K562 (cell line): ENCODE data around the gene CELA3A. TPM values are rescaled to one million over a fixed set of nuclear protein-coding genes. Genes with fewer than 3 reads are reported as not detected.
A peak's percentile ranks its signal among the peaks of the same experiment; 100 is the strongest.

Experiments used
- ARID2 ChIP-seq: fragments of 450-650 bp; IDR thresholded peaks from 2 replicates; pipeline ENCODE4 v1.6.1; 2017; ENCODE audit warnings: antibody characterized with exemption, mild to moderate bottlenecking
- ARNT ChIP-seq, 2 experiments: fragments of 450-650 bp; IDR thresholded peaks; 2 replicates each; pipeline ENCODE4 v1.6.1; 2016; ENCODE audit warnings: mild to moderate bottlenecking in 1 of 2
- ETV1 ChIP-seq: fragments of 450-650 bp; conservative IDR thresholded peaks from 2 replicates; pipeline ENCODE4 v1.6.1; 2016; ENCODE audit warnings: missing genetic modification characterization, control low read depth, low read depth, missing compliant biosample characterization
- GTF2E2 ChIP-seq: fragments of 200-800 bp; sonication (Bioruptor generic); IDR thresholded peaks from 2 replicates; pipeline ENCODE4 v1.6.1; 2016; ENCODE audit warnings: missing genetic modification characterization, missing compliant biosample characterization
- HDAC1 ChIP-seq, 2 experiments: fragments of 450-650 bp; IDR thresholded peaks; 2 replicates each; pipeline ENCODE4 v1.6.1; 2016 to 2017; ENCODE audit warnings: inconsistent platforms in 1 of 2, mild to moderate bottlenecking in 1 of 2, moderate library complexity in 1 of 2
- HDGF ChIP-seq: fragments of 450-650 bp; IDR thresholded peaks from 2 replicates; pipeline ENCODE4 v1.6.1; 2016
- HMGN3 ChIP-seq: IDR thresholded peaks from 2 replicates; pipeline ENCODE4 v1.6.1; 2011; ENCODE audit warnings: borderline replicate concordance, low read depth, mild to moderate bottlenecking, mixed read lengths, low read length; ENCODE audit not compliant: insufficient read length; ENCODE audit errors: extremely low read depth
- HNRNPK ChIP-seq: fragments of 200-400 bp; formaldehyde crosslinking; IDR thresholded peaks from one replicate; pipeline ENCODE4 v1.6.1; 2018; ENCODE audit warnings: mild to moderate bottlenecking, low read depth, low read length; ENCODE audit not compliant: poor library complexity, severe bottlenecking
- KLF6 ChIP-seq: fragments of 250-450 bp; sonication (Bioruptor Pico); IDR thresholded peaks from 2 replicates; pipeline ENCODE4 v1.4.0; 2020; ENCODE audit warnings: mild to moderate bottlenecking, moderate library complexity, borderline replicate concordance
- POLR3A ChIP-seq: IDR thresholded peaks from 2 replicates; pipeline ENCODE4 v1.6.1; 2011; ENCODE audit warnings: borderline replicate concordance, mild to moderate bottlenecking, moderate library complexity; ENCODE audit not compliant: insufficient read length, insufficient read depth; ENCODE audit errors: extremely low read depth
- PTBP1 ChIP-seq: fragments of 200-400 bp; formaldehyde crosslinking; IDR thresholded peaks from 2 replicates; pipeline ENCODE4 v1.6.1; 2017; ENCODE audit warnings: low read depth, low read length
- RBM25 ChIP-seq: fragments of 200-400 bp; formaldehyde crosslinking; IDR thresholded peaks from 2 replicates; pipeline ENCODE4 v1.6.1; 2018; ENCODE audit warnings: low read length, low read depth, moderate library complexity; ENCODE audit not compliant: severe bottlenecking
- RBM39 ChIP-seq: fragments of 200-400 bp; formaldehyde crosslinking; optimal IDR thresholded peaks from 2 replicates; pipeline ENCODE3; 2018; ENCODE audit warnings: low read depth, low read length
- SMARCA5 ChIP-seq: fragments of 450-650 bp; IDR thresholded peaks from 2 replicates; pipeline ENCODE4 v1.6.1; 2016
- SOX6 ChIP-seq: fragments of 450-650 bp; IDR thresholded peaks from 2 replicates; pipeline ENCODE4 v1.6.1; 2014; ENCODE audit warnings: mild to moderate bottlenecking
- STAG1 ChIP-seq: sonication (generic); formaldehyde crosslinking; IDR thresholded peaks from 2 replicates; pipeline ENCODE4 v1.5.0; 2020; ENCODE audit warnings: missing genetic modification reagents, borderline replicate concordance
- ZEB2 ChIP-seq: fragments of 450-650 bp; IDR thresholded peaks from 2 replicates; pipeline ENCODE4 v1.6.1; 2016
- ZNF75A ChIP-seq: fragments of 450-650 bp; formaldehyde crosslinking; IDR thresholded peaks from 2 replicates; pipeline ENCODE4 v1.4.0; 2020; ENCODE audit warnings: mild to moderate bottlenecking
- ZNF766 ChIP-seq: fragments of 200-800 bp; sonication (Bioruptor generic); conservative IDR thresholded peaks from 2 replicates; pipeline ENCODE4 v1.6.1; 2016; ENCODE audit warnings: missing genetic modification characterization, missing compliant biosample characterization
- polyA plus RNA-seq, 8 experiments: library from polyadenylated mRNA; depleted of rRNA in 4 of 8; stranded (reverse) in 5 of 8; unstranded in 3 of 8; fragments of >200 nt; fragmentation: Nextera tagmentation in 2 of 8; fragmentation: Illumina TruSeq in 1 of 8; extraction: Ambion mirVana in 2 of 8; extraction: Trizol in 1 of 8; gene quantifications; 2 replicates each; pipeline versions ENCODE4 v1.2.1 to v1.2.3, GENCODE V29; 2011 to 2014; ENCODE audit warnings: inconsistent platforms in 1 of 8, missing spikeins in 1 of 8
- total RNA-seq, 7 experiments: library from RNA; depleted of rRNA in 6 of 7; stranded (reverse); fragments of >200 nt in 6 of 7; fragmentation: Illumina TruSeq in 2 of 7; extraction: Trizol in 2 of 7; gene quantifications; 2 replicates each; pipeline versions ENCODE4 v1.2.1 to v1.2.3, GENCODE V29; 2011 to 2021; ENCODE audit warnings: low replicate concordance in 1 of 7
- TF ChIP-seq, protein P1 (sequence below): sonication (generic); formaldehyde crosslinking; IDR thresholded peaks from 2 replicates; pipeline ENCODE4 v1.8.0; 2022; ENCODE audit warnings: mild to moderate bottlenecking, low read depth, missing genetic modification reagents
- TF ChIP-seq, protein P2 (sequence below): fragments of 450-650 bp; formaldehyde crosslinking; IDR thresholded peaks from 2 replicates; pipeline ENCODE4 v1.4.0; 2020; ENCODE audit warnings: mild to moderate bottlenecking, moderate library complexity
- TF ChIP-seq, protein P3 (sequence below), 3 experiments: fragments of 200-800 bp in 1 of 3; sonication (Bioruptor generic) in 1 of 3; sonication (generic) in 1 of 3; formaldehyde crosslinking in 1 of 3; IDR thresholded peaks; 2 replicates each; pipeline versions ENCODE4 v1.6.1 to v1.8.0; 2016 to 2022; ENCODE audit warnings: mild to moderate bottlenecking in 2 of 3, missing compliant biosample characterization in 2 of 3, missing genetic modification characterization in 2 of 3, missing genetic modification reagents in 1 of 3
- TF ChIP-seq, protein P4 (sequence below), 2 experiments: IDR thresholded peaks; 2 replicates each; pipeline ENCODE4 v1.6.1; 2011; ENCODE audit warnings: borderline replicate concordance in 1 of 2, control low read depth in 1 of 2, low read depth in 1 of 2, low read length in 1 of 2, mild to moderate bottlenecking in 1 of 2, mixed read lengths in 1 of 2, moderate library complexity in 1 of 2; ENCODE audit not compliant: insufficient read depth in 1 of 2, insufficient read length in 1 of 2, poor library complexity in 1 of 2, severe bottlenecking in 1 of 2; ENCODE audit errors: extremely low read depth in 1 of 2

CELA3A gene
- total and polyA plus RNA-seq, 9 of the 15 experiments (the other 6 are each of a cell fraction or from before 2014, with no cell fraction given) = 5.4 TPM; not detected in 8

DNA sequence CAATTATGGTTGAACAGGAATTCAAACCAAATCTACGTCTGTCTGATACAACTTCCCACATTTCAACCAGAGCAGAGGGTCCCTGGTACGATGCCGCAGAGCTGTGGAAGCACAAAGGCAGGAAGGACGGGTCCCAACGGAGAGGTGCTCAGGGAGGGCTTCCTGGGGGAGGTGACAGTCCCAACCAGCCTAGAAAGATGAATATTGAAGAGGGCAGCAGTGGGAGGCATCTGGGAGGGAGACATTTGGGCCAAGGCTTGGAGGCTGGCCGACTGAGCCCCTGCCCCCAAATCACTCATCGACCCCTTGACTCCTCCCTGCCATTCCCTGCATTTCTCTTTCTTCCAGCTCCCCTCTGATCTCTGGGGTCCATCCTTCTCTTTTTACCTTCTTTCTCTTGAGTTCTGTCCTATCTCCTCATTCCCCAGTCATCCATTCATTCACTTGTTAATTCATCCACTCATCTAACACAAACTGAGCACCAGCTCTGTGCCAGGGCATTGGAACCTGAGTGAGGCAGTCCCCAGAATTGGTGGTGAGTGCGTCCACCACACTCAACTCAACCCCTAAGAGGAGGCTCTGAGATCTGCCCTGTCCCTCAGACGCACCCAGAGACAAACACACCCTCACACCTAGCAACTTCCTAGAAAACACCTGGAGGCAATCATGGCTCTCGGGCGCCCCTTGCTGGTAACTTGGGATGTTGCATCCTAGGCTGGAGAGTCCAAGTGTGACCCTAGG is 37.8 kb upstream of the CELA3A start (continued):
- TF ChIP-seq ZEB2 (peak; percentile 77; the same call in 1 of the 2 replicates), ZNF75A (CRISPR knock-in tag) (no peak), SOX6 (peak; percentile 22; the same call in 1 of the 2 replicates), STAG1 (peak; percentile 95; the same call in 1 of the 2 replicates), RBM25 (peak; percentile 88), POLR3A (no peak), ARID2 (peak; percentile 96), GTF2E2 (tag) (no peak), RBM39 (peak; percentile 59), HNRNPK (no peak), PTBP1 (no peak), SMARCA5 (peak; percentile 65; the same call in 1 of the 2 replicates), HDGF (peak; percentile 92; the same call in 1 of the 2 replicates), ZNF766 (CRISPR knock-in tag) (no peak), KLF6 (no peak), HDAC1 (IDR thresholded peaks at IDR 0.05) (peak in 1 of 2 experiments; percentile 40; a peak in 2 of 4 replicates), HMGN3 (no peak), ETV1 (tag) (0 out of 2 replicates have a peak, but pooled peaks have one; percentile 24), ARNT (IDR thresholded peaks at IDR 0.05) (peak in 1 of 2 experiments; percentile 74; a peak in 2 of 4 replicates)
- TF ChIP-seq, protein P1, sequence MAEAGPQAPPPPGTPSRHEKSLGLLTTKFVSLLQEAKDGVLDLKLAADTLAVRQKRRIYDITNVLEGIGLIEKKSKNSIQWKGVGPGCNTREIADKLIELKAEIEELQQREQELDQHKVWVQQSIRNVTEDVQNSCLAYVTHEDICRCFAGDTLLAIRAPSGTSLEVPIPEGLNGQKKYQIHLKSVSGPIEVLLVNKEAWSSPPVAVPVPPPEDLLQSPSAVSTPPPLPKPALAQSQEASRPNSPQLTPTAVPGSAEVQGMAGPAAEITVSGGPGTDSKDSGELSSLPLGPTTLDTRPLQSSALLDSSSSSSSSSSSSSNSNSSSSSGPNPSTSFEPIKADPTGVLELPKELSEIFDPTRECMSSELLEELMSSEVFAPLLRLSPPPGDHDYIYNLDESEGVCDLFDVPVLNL (CRISPR knock-in tag) = no peak
- TF ChIP-seq, protein P2, sequence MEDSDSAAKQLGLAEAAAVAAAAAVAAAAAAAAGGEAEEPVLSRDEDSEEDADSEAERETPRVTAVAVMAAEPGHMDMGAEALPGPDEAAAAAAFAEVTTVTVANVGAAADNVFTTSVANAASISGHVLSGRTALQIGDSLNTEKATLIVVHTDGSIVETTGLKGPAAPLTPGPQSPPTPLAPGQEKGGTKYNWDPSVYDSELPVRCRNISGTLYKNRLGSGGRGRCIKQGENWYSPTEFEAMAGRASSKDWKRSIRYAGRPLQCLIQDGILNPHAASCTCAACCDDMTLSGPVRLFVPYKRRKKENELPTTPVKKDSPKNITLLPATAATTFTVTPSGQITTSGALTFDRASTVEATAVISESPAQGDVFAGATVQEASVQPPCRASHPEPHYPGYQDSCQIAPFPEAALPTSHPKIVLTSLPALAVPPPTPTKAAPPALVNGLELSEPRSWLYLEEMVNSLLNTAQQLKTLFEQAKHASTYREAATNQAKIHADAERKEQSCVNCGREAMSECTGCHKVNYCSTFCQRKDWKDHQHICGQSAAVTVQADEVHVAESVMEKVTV (CRISPR knock-in tag) = peak; percentile 97
- TF ChIP-seq, protein P3, sequence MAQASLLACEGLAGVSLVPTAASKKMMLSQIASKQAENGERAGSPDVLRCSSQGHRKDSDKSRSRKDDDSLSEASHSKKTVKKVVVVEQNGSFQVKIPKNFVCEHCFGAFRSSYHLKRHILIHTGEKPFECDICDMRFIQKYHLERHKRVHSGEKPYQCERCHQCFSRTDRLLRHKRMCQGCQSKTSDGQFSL (CRISPR knock-in tag; IDR thresholded peaks at IDR 0.05) = no peak
- TF ChIP-seq, protein P3 (tag; IDR thresholded peaks at IDR 0.05) = no peak
- TF ChIP-seq, protein P4, sequence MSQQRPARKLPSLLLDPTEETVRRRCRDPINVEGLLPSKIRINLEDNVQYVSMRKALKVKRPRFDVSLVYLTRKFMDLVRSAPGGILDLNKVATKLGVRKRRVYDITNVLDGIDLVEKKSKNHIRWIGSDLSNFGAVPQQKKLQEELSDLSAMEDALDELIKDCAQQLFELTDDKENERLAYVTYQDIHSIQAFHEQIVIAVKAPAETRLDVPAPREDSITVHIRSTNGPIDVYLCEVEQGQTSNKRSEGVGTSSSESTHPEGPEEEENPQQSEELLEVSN (IDR thresholded peaks at IDR 0.05; ENCODE audit: borderline replicate concordance in 1 of 2, extremely low read depth in 1 of 2, insufficient read depth in 1 of 2, insufficient read length in 1 of 2, low read depth in 1 of 2, low read length in 1 of 2, poor library complexity in 1 of 2, severe bottlenecking in 1 of 2) = peak; percentile 24 to 29
